Activated T-cell treated with anti-CD3 and anti-CD28 coated beads for 1 hour (primary cell): Measurements from ENCODE around the gene PLEKHA1.

ENCODE experiments used
- DNase-seq: peaks from one replicate; pipeline ENCODE4 v3.0.0-alpha.2; 2020; ENCODE audit warnings: low read depth

PLEKHA1 gene

GRCh38 chr10:122422266-122422989 lies 47.9 kb downstream of the PLEKHA1 start:
- no peak for DNase-seq

GRCh38 chr10:122424059-122424458 lies 49.6 kb downstream of the PLEKHA1 start:
- no peak for DNase-seq

- no peak for DNase-seq
These were observed 52.3 kb downstream of the PLEKHA1 start for GRCh38 chr10:122426829-122427228.

GRCh38 chr10:122427280-122427679 lies 52.8 kb downstream of the PLEKHA1 start:
- no peak for DNase-seq

DNA sequence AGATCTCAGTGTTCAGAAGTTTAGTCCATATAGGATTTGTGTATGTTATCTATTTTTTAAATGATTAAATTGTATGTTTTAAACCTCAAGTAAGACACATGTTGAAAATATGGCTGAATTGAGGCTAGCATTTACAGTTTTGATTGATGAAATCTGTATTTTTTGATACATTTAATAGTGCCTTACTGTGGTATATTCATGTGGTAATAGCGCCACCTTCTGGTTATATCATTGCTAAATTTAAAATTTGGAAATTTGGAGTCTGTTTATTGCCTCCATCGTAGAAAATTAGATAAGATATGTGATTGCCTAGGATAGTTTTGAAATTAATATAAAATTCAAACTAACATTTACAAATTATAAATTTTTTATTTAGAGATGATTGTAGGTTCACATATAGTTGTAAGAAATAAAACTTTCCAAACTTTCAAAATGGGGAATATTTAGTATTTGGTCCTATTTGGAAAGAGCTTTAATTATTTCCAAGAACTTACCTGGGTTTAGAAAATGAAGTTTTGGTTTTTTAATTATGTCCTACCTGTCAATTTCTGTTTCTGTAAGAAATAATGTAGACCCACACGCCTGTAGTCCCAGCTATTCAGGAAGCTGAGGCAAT lies 60.8 kb downstream of the PLEKHA1 start:
- no peak for DNase-seq

DNA sequence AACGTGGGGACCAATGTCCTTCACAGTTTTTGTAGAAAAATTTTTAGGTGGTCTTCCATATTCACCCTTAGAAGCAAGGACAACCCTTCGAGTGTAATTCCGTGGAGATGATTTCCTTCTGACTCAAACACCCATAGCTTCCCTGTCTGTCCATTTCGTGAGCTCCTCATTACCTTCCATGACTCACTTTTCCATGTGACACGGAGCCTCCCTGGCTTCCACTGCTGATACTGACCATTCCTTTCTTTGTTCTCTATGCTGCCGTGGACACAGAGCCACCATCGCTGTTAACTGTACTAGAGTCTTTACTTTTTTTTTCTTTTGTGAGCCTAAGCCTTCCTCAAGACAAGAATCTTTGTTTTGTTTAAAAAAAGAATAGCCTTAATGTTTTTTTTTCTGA lies 67.5 kb downstream of the PLEKHA1 start:
- DNase-seq, result no peak

DNA sequence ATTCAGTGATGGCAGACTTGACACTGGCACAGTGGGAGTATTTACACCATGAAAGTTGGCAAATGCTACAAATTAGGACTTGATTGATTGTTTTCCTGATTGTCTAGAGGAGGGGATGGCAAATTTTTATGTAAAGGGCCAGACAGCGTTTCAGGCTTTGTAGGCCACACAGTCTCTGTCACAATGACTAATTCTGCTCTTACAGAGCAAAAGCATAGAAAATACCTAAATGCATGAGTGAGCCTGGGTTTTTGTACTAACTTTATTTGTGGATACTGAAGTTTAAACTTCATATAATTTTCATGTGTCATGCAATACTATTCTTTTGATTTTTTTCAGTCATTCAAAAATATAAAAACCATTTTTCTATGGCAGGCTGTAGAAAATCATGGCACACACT lies 71.0 kb downstream of the PLEKHA1 start:
- DNase-seq, result no peak

DNA sequence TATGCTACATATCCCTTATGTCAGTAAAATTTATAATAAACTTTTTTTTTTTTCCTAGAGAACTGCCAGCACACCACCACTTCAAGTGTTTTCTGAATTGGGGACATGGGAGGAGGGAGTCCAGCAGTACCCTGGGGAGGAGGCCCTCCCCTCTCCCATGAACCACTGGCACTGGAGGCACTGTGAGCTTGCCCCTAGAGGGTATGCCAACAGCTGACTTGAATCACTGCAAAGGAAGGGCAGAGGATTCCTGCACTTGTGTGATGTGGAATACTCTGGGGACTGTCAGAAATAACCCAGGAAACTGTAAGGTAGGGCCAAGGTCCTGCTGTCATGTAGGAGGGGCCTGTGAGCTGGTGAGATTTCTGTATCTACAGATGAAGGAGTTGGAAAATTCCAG lies 71.4 kb downstream of the PLEKHA1 start:
- DNase-seq, result no peak

DNA sequence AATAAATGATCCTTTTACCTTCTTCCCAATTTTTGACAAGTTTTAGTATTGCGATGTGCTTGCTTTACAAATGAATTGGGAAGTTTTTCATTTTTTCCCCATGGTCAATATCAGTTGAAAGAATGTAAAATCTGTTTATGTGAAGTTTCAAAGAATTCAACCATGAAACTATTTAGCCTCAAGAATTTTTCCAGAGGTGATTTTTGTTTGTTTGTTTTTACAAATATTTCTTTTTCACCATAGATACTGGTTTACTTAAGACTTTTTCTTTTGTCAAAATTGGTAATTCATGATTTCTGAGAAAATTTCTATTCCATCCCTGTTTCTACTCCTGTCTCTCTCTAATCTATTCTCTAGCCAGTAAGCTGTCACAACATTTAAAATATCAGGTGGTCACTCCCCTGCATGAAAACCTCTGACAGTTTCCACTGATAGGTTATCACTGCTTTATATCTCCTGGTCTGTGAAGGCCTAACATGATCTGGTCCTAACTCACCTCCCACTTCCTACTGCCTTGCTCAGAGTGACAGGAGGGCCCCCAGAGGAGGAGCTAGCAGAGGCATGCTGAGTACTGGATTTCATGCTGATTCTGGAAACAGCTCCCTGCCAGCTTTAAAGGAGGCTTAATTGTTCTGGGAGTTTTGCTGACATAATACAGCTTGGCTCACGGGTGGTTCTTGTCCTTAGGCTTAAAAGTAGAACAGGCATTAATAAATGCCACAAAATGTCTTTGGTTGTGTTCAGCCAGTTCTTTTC lies 72.3 kb downstream of the PLEKHA1 start:
- no peak for DNase-seq

- DNase-seq, result no peak
These were observed 74.1 kb downstream of the PLEKHA1 start for GRCh38 chr10:122448600-122448999.

GRCh38 chr10:122449153-122449552 lies 74.6 kb downstream of the PLEKHA1 start:
- no peak for DNase-seq

DNA sequence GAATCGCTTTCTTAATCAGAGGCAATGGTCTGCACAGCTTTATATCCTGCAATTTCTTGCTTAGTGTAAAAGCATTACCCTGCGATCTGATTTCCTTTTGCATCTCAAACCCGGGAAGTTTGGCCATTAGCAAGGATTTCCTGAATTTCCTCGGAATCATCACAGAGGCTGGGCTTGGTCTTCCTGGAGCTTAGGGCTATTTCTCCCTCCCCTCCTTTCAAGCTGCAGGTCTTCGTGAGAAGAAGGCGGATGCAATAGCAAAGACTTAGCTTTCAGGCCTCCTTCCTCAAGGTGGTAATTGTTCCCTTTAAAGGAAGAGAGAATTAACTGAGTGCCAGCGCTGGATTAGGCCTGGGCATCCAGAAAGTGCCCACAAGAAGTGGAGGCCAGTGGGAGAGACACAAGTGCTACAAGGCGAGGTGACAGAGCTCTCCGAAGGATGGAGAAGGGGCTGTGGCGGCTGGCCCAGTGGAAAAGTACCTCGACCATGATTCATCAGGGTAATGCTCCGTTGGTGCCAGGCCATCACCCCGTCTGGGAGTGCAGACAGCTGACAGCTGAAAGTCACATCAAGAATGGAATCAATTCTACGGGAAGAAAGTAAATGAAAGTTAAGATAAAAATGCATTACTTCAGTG lies 76.0 kb downstream of the PLEKHA1 start:
- no peak for DNase-seq

- no peak for DNase-seq
These were observed 79.6 kb downstream of the PLEKHA1 start for GRCh38 chr10:122454071-122454470.

GRCh38 chr10:122454603-122455080 lies 80.1 kb downstream of the PLEKHA1 start, which contains the start of gene ARMS2:
Gene ARMS2 (plus strand): TSS chr10:122454653. CDS start chr10:122454728, 75 bp downstream.
- DNase-seq, result no peak

DNA sequence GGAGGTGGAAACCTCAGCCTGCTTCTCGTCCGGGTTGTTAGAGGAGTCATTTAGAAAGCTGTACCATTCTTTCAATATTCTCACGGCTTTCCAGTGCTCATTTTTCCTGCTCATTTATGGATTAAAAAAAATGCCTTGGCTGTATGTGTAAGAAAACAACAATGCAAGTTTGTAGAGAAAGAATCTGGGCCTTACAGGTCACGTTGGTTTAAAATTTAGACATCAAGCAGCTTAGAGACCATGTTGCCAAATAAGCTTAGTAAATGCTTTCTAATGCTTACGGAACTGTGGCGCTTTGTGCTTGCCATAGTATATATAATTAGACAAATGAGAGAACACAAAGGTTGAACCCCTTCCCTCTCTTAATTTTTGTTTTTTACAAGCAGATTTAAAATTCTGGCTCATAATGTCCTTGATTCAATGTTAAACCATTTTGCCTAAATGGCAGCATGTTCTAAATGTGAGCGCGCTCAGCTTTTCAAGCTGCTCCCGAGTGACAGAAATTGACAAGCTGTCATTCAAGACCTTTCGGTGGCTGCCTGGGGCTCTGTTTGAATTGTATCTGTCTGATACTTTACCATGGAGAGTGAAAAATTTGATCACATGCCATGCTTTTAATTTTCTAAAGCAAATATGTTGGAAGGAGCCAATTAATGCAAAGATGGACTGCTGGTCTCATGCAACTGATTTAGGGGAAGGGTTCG lies 81.0 kb downstream of the PLEKHA1 start:
- DNase-seq, result no peak

DNA sequence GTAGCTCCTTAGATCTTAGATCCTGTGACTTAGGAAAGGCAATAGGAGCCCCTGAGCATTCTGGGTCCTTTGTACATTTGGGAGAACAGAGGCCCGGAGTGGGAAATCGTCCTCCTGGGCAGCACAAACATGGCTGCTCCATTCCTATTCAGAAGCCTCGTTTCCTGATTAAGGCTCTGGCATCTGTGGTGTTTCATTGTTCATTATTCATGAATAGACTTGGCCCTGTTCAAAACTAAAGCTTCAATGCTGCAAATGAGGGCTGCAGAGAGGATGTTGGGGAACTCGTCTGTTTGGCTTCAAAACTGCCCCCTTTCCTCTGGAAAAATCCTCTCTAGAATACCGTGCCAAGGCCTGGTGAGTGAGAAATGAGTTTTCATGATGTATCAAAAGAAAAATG lies 83.4 kb downstream of the PLEKHA1 start:
- no peak for DNase-seq

GRCh38 chr10:122458693-122459092 lies 84.2 kb downstream of the PLEKHA1 start:
- no peak for DNase-seq

DNA sequence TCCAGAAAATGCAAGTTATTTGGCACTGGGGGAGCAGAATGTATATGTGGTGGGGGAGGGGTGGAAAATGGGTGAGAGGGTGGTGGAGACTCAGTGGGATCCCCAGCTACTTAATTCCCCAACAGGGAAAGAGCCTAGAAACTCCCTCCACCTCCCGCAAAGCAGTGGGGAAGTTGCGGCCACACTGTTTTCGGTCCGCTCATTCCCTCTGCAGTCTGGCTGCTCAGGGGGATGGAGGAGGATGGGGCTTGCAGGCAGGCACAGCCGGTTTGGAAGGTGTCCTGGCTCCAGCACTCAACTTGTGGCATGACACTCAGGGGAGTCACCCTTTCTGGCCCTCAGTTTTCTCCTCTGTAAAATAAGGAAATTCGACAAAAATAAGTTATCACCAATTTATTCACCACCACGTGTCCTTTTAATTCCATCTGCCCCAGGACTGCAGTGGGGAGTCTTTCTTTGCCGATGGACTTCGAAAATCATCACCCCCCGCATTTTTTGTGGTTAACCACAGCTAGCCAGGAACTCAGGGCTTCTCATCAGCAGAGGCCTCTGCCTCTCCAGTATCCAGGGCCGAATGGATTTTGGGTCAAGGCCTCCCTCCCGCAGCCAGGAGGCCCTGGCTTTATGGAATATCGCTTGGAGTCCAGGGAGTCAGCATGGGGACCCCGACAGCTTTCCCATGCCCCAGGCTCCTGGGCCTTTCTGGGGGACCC lies 85.2 kb downstream of the PLEKHA1 start:
- no peak for DNase-seq

GRCh38 chr10:122460891-122461293 lies 86.4 kb downstream of the PLEKHA1 start:
- no peak for DNase-seq

DNA sequence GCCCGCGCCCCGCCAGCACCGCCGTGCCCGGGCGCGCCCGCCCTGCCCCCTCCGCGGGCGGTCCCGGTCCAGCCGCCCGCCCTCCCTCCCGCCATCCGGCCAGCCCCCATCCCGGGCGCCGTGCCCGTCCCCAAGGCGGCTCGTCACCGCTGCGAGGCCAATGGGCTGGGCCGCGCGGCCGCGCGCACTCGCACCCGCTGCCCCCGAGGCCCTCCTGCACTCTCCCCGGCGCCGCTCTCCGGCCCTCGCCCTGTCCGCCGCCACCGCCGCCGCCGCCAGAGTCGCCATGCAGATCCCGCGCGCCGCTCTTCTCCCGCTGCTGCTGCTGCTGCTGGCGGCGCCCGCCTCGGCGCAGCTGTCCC lies 86.8 kb downstream of the PLEKHA1 start, which contains the start of gene HTRA1:
Gene HTRA1 (plus strand): TSS at position 187 of the 362 bp plus-strand sequence. CDS start 100 bp downstream, at position 287.
- DNase-seq, result no peak
